ENCODE data around the gene GALNT16. TPM values are rescaled to one million over a fixed set of nuclear protein-coding genes. Genes with fewer than 3 reads are reported as not detected.

Gene GALNT16
- total and polyA plus RNA-seq, 2 donors (not counting 3 experiments of a cell fraction or from before 2014, with no cell fraction given) = 0.39 to 0.49 TPM

- no peaks in the 10 kb centered on the region for H3K9me1 ChIP-seq (replicated peaks; ENCODE audit: control insufficient read depth, extremely low read depth, insufficient read depth, low read length)
- no peak for TF ChIP-seq FOS (IDR thresholded peaks at IDR 0.05; ENCODE audit: borderline replicate concordance, insufficient read depth, low read length)
- TF ChIP-seq, protein P1, sequence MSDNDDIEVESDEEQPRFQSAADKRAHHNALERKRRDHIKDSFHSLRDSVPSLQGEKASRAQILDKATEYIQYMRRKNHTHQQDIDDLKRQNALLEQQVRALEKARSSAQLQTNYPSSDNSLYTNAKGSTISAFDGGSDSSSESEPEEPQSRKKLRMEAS (IDR thresholded peaks at IDR 0.05; ENCODE audit: insufficient read depth, insufficient read length) = no peak
- TF ChIP-seq GATA2 (IDR thresholded peaks at IDR 0.05; ENCODE audit: insufficient read depth, insufficient read length, low read depth, low read length) = no peak
- TF ChIP-seq POLR2A (IDR thresholded peaks at IDR 0.05; ENCODE audit: low read depth, low read length) = no peak
- TF ChIP-seq, protein P2, sequence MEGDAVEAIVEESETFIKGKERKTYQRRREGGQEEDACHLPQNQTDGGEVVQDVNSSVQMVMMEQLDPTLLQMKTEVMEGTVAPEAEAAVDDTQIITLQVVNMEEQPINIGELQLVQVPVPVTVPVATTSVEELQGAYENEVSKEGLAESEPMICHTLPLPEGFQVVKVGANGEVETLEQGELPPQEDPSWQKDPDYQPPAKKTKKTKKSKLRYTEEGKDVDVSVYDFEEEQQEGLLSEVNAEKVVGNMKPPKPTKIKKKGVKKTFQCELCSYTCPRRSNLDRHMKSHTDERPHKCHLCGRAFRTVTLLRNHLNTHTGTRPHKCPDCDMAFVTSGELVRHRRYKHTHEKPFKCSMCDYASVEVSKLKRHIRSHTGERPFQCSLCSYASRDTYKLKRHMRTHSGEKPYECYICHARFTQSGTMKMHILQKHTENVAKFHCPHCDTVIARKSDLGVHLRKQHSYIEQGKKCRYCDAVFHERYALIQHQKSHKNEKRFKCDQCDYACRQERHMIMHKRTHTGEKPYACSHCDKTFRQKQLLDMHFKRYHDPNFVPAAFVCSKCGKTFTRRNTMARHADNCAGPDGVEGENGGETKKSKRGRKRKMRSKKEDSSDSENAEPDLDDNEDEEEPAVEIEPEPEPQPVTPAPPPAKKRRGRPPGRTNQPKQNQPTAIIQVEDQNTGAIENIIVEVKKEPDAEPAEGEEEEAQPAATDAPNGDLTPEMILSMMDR (IDR thresholded peaks at IDR 0.05; ENCODE audit: extremely low read depth in 1 of 2, insufficient read depth in 1 of 2, low read depth in 1 of 2, low read length in 2 of 2) = no peak
- TF ChIP-seq EZH2 (IDR thresholded peaks at IDR 0.05; ENCODE audit: borderline replicate concordance, low read depth, low read length, severe bottlenecking) = no peak
- no peak for TF ChIP-seq MYC (IDR thresholded peaks at IDR 0.05; ENCODE audit: low read depth, low read length)
- TF ChIP-seq JUN (IDR thresholded peaks at IDR 0.05; ENCODE audit: borderline replicate concordance, insufficient read depth, insufficient read length, low read depth) = no peak
- no peak for TF ChIP-seq POLR2AphosphoS5 (IDR thresholded peaks at IDR 0.05; ENCODE audit: insufficient read depth, low read depth, low read length)
- no peak overlapping the region for H2AFZ ChIP-seq (ENCODE audit: low read depth, low read length)
- H3K27ac ChIP-seq (ENCODE audit: insufficient read depth, low read depth, low read length) = no peak overlapping the region
- H3K4me1 ChIP-seq (ENCODE audit: control insufficient read depth, extremely low read depth, insufficient read depth, low read length) = no peaks in the 10 kb centered on the region
- dilution Hi-C loops (cut with MboI; ENCODE audit: extremely low pct_ligation_motif_present, low sequenced_read_pairs) (no loop called here), intact Hi-C loops (cut with micrococcal nuclease) (no loop called here)
- H3K79me2 ChIP-seq (ENCODE audit: control insufficient read depth, insufficient read depth, low read length) = no peaks in the 10 kb centered on the region
- no peak overlapping the region for H3K4me3 ChIP-seq (replicated peaks in 1 of 3; ENCODE audit: insufficient read depth in 1 of 3, low read depth in 1 of 3, low read length in 3 of 3)
- ChIA-PET POLR2A (no interaction called here), CTCF (interaction anchor here (0.9 to 2.5 kb wide), 3 partner anchors 20 to 237 kb away, joined by 3 to 6 read pairs (median 3); no protein-coding TSS in a partner anchor)
- DNase-seq (ENCODE audit: low read depth, low spot score) (no peak), FAIRE-seq (no peak)
- H3K4me2 ChIP-seq (ENCODE audit: insufficient read depth, low read length) = no peak overlapping the region
- H3K9me3 ChIP-seq (replicated peaks; ENCODE audit: control insufficient read depth, insufficient read depth, low read length) = no peaks in the 10 kb centered on the region
- H3K27me3 ChIP-seq (ENCODE audit: control insufficient read depth in 2 of 2, insufficient read depth in 2 of 2, low read length in 2 of 2) = peaks cover 0 to 2% of the 10 kb centered on the region in 2 experiments
- H3K9ac ChIP-seq (replicated peaks; ENCODE audit: extremely low read depth, insufficient read depth, low read length) = no peak overlapping the region
- BruUV-seq (replicated peaks) = no TSS peak
- no peaks in the 10 kb centered on the region for H4K20me1 ChIP-seq (replicated peaks; ENCODE audit: control insufficient read depth, extremely low read depth, insufficient read depth, low read length)
- H3K36me3 ChIP-seq (ENCODE audit: control insufficient read depth in 2 of 2, extremely low read depth in 1 of 2, insufficient read depth in 2 of 2, low read length in 2 of 2) = no peaks in the 10 kb centered on the region
These were observed 106.8 kb downstream of the GALNT16 start for GRCh38 chr14:69366761-69367160.

All from endothelial cell of umbilical vein (primary cell).